Astrocyte (in vitro differentiated cells and primary cell): Measurements from ENCODE around the gene DTNBP1.

ENCODE experiments used
- CTCF ChIP-seq: IDR thresholded peaks from 2 replicates; pipeline ENCODE4 v1.5.1; 2011; ENCODE audit warnings: low read depth, mild to moderate bottlenecking, inconsistent platforms, low read length, moderate library complexity; ENCODE audit not compliant: insufficient read depth
- EZH2 ChIP-seq: IDR thresholded peaks from 2 replicates; pipeline ENCODE4 v1.6.1; 2012; ENCODE audit warnings: mild to moderate bottlenecking, low read length, inconsistent platforms; ENCODE audit not compliant: insufficient read depth

GRCh38 chr6:15677822-15678221 lies 15.0 kb upstream of the DTNBP1 start:
- TF ChIP-seq CTCF (no peak), EZH2 (no peak)
